Liver (tissue), 9 donors: ENCODE results near the gene RNU7-1. TPM values are rescaled to one million over a fixed set of nuclear protein-coding genes. Genes with fewer than 3 reads are reported as not detected.
A peak's percentile ranks its signal among the peaks of the same experiment; 100 is the strongest.

ENCODE experiments used
- DNase-seq: peaks from one replicate; pipeline ENCODE4 v3.0.0-alpha.2; 2017; ENCODE audit warnings: low spot score
- H3K27ac ChIP-seq, 2 donors: one replicate each; pipeline ENCODE4 v1.7.0; 2013; ENCODE audit warnings: inconsistent platforms in 2 of 2, low read length in 2 of 2, control low read depth in 1 of 2, low read depth in 1 of 2, mild to moderate bottlenecking in 1 of 2
- H3K27me3 ChIP-seq, 4 donors: one replicate each; pipeline versions ENCODE4 v1.6.1 to v1.7.0; 2013; ENCODE audit warnings: low read length in 3 of 4, inconsistent platforms in 1 of 4, mild to moderate bottlenecking in 1 of 4, moderate library complexity in 1 of 4; ENCODE audit not compliant: control insufficient read depth in 4 of 4, insufficient read depth in 4 of 4
- H3K36me3 ChIP-seq, 4 donors: one replicate each; pipeline versions ENCODE4 v1.6.1 to v1.7.0; 2013; ENCODE audit warnings: low read length in 3 of 4, mild to moderate bottlenecking in 3 of 4, low read depth in 1 of 4, moderate library complexity in 1 of 4; ENCODE audit not compliant: control insufficient read depth in 4 of 4, insufficient read depth in 3 of 4
- H3K4me1 ChIP-seq, 4 donors: one replicate each; pipeline versions ENCODE4 v1.6.1 to v1.7.0; 2013; ENCODE audit warnings: low read length in 3 of 4, mild to moderate bottlenecking in 3 of 4, moderate library complexity in 1 of 4; ENCODE audit not compliant: control insufficient read depth in 4 of 4, insufficient read depth in 4 of 4
- H3K4me3 ChIP-seq, 3 donors: one replicate each; pipeline versions ENCODE4 v1.6.1 to v1.7.0; 2013; ENCODE audit warnings: low read length in 3 of 3, control low read depth in 1 of 3, low read depth in 1 of 3, mild to moderate bottlenecking in 1 of 3
- H3K9ac ChIP-seq, 2 donors: one replicate each; pipeline ENCODE4 v1.7.0; 2013; ENCODE audit warnings: low read length in 2 of 2, mild to moderate bottlenecking in 2 of 2, moderate library complexity in 2 of 2, control low read depth in 1 of 2, low read depth in 1 of 2
- H3K9me3 ChIP-seq, 4 donors: one replicate each; pipeline versions ENCODE4 v1.6.1 to v1.7.0; 2013; ENCODE audit warnings: low read length in 3 of 4; ENCODE audit not compliant: control insufficient read depth in 4 of 4
- ATF3 ChIP-seq: IDR thresholded peaks from 2 replicates; pipeline ENCODE4 v1.6.1; 2016; ENCODE audit warnings: antibody characterized with exemption
- CTCF ChIP-seq: fragments of 150-350 bp; IDR thresholded peaks from 2 replicates; pipeline ENCODE4 v1.5.1; 2017; ENCODE audit warnings: improper control_type of control experiment, low read depth, low read length; ENCODE audit not compliant: missing input control
- EGR1 ChIP-seq, 2 donors: IDR thresholded peaks; 2 replicates each; pipeline ENCODE4 v1.6.1; 2016 to 2018; ENCODE audit warnings: antibody characterized with exemption in 2 of 2, low read depth in 2 of 2
- FOXA1 ChIP-seq: IDR thresholded peaks from 2 replicates; pipeline ENCODE4 v1.6.1; 2016; ENCODE audit warnings: antibody characterized with exemption
- GABPA ChIP-seq, 2 donors: IDR thresholded peaks in 1 of 2; conservative IDR thresholded peaks in 1 of 2; 2 replicates each; pipeline ENCODE4 v1.6.1; 2016; ENCODE audit warnings: antibody characterized with exemption in 2 of 2, mild to moderate bottlenecking in 1 of 2, moderate library complexity in 1 of 2
- HNF4A ChIP-seq, 2 donors: conservative IDR thresholded peaks; 2 replicates each; pipeline ENCODE4 v1.6.1; 2016; ENCODE audit warnings: antibody characterized with exemption in 2 of 2, mild to moderate bottlenecking in 2 of 2
- HNF4G ChIP-seq: IDR thresholded peaks from 2 replicates; pipeline ENCODE4 v1.6.1; 2016; ENCODE audit warnings: antibody characterized with exemption
- JUND ChIP-seq, 2 donors: IDR thresholded peaks; 2 replicates each; pipeline ENCODE4 v1.6.1; 2016; ENCODE audit warnings: antibody characterized with exemption in 2 of 2
- MAX ChIP-seq: IDR thresholded peaks from 2 replicates; pipeline ENCODE4 v1.6.1; 2016; ENCODE audit warnings: antibody characterized with exemption
- NR2F2 ChIP-seq: IDR thresholded peaks from 2 replicates; pipeline ENCODE4 v1.6.1; 2016; ENCODE audit warnings: antibody characterized with exemption
- REST ChIP-seq: IDR thresholded peaks from 2 replicates; pipeline ENCODE4 v1.6.1; 2016; ENCODE audit warnings: antibody characterized with exemption, mild to moderate bottlenecking
- RXRA ChIP-seq, 2 donors: IDR thresholded peaks; 2 replicates each; pipeline ENCODE4 v1.6.1; 2017 to 2018; ENCODE audit warnings: antibody characterized with exemption in 2 of 2, mild to moderate bottlenecking in 1 of 2
- SP1 ChIP-seq: IDR thresholded peaks from 2 replicates; pipeline ENCODE4 v1.6.1; 2018; ENCODE audit warnings: antibody characterized with exemption, mild to moderate bottlenecking
- TAF1 ChIP-seq: conservative IDR thresholded peaks from 2 replicates; pipeline ENCODE4 v1.6.1; 2016; ENCODE audit warnings: antibody characterized with exemption, mild to moderate bottlenecking
- YY1 ChIP-seq: IDR thresholded peaks from 2 replicates; pipeline ENCODE4 v1.6.1; 2016; ENCODE audit warnings: antibody characterized with exemption, mild to moderate bottlenecking
- WGBS: extraction: QIAGEN DNeasy Blood & Tissue Kit; methylation state at CpG from one replicate; pipeline ENCODE4 v1.1.7; 2013; 5-methylcytosine and 5-hydroxymethylcytosine counted together
- polyA plus RNA-seq, 2 donors: library from polyadenylated mRNA; stranded (reverse) in 1 of 2; unstranded in 1 of 2; fragments of 200-250 nt in 1 of 2; fragments of >200 nt in 1 of 2; fragmentation: Nextera tagmentation in 1 of 2; extraction: Ambion mirVana in 1 of 2; gene quantifications; one replicate each; pipeline versions ENCODE4 v1.2.1 to v1.2.3, GENCODE V29; 2013 to 2015
- total RNA-seq, 2 donors: library from RNA; depleted of rRNA; stranded (reverse); fragments of >200 nt; gene quantifications; one replicate each; pipeline ENCODE4 v1.2.3, GENCODE V29; 2014
- donor health status: healthy.
- donor health status: healthy.
- donor health status: healthy.
- donor health status: healthy.
- donor health status: healthy.

RNU7-1 gene
- total and polyA plus RNA-seq, 4 donors, result not detected

- TF ChIP-seq REST, result no peak
These were observed 2.3 kb upstream of the RNU7-1 start (continued) for GRCh38 chr12:6941267-6941666.

- DNase-seq, result no peak
- TF ChIP-seq MAX, result no peak
- no peak for TF ChIP-seq ATF3
- TF ChIP-seq YY1, result no peak
- TF ChIP-seq RXRA (IDR thresholded peaks at IDR 0.05), result no peak
- TF ChIP-seq EGR1 (IDR thresholded peaks at IDR 0.05; ENCODE audit: low read depth in 2 of 2), result no peak
- TF ChIP-seq FOXA1, result no peak
- TF ChIP-seq SP1, result no peak
- no peak for TF ChIP-seq GABPA (IDR thresholded peaks at IDR 0.05 in 1 of 2, conservative IDR thresholded peaks at IDR 0.05 in 1 of 2)
- no peak for TF ChIP-seq CTCF
- no peak for TF ChIP-seq NR2F2
- no peak for TF ChIP-seq JUND (IDR thresholded peaks at IDR 0.05)
- TF ChIP-seq TAF1, result no peak
- no peak for TF ChIP-seq REST
- TF ChIP-seq HNF4G, result no peak
- TF ChIP-seq HNF4A (conservative IDR thresholded peaks at IDR 0.05), result no peak
- Histone ChIP-seq H3K9ac (no peak overlapping the region), H3K9me3 (no peaks in the 10 kb centered on the region), H3K36me3 (no peaks in the 10 kb centered on the region), H3K4me1 (peaks cover 19 to 63% (median 41%) of the 10 kb centered on the region in 4 donors), H3K27me3 (no peaks in the 10 kb centered on the region), H3K4me3 (no peak overlapping the region), H3K27ac (peak overlapping the region in 1 of 2 donors; percentile 35)
- 74% methylated on average over 12 of the region's 12 CpGs for WGBS
These were observed 1.8 kb upstream of the RNU7-1 start for GRCh38 chr12:6941782-6942181.
